GM19043 (cell line): ENCODE results near the gene TOX4.

Experiments used
- ATAC-seq: cut with Tn5 transposase; IDR thresholded peaks from one replicate; pipeline ENCODE4 v1.9.1; 2021; ENCODE audit warnings: low read depth; ENCODE audit not compliant: unreplicated experiment

TOX4 gene

GRCh38 chr14:21498540-21499526 lies 21.8 kb downstream of the TOX4 start:
- ATAC-seq: no peak

GRCh38 chr14:21501568-21501967 lies 24.6 kb downstream of the TOX4 start:
- ATAC-seq: no peak

- ATAC-seq: no peak
Observed at GRCh38 chr14:21503376-21503775, 26.4 kb downstream of the TOX4 start.

- ATAC-seq: peak; percentile 78
Observed at GRCh38 chr14:21505012-21505553, 28.1 kb downstream of the TOX4 start.

- ATAC-seq: no peak
Observed at GRCh38 chr14:21506557-21506956, 29.6 kb downstream of the TOX4 start.

GRCh38 chr14:21509432-21510143 lies 32.6 kb downstream of the TOX4 start:
- ATAC-seq: no peak

GRCh38 chr14:21510735-21511657 lies 34.0 kb downstream of the TOX4 start, which contains the start of gene METTL3:
TSS of gene METTL3 (minus strand) at chr14:21511340. CDS start at chr14:21511223, 117 bp downstream.
- peak; percentile 97 for ATAC-seq

- ATAC-seq: no peak
Observed at GRCh38 chr14:21514341-21514740, 37.3 kb downstream of the TOX4 start.

GRCh38 chr14:21518725-21519124 lies 41.7 kb downstream of the TOX4 start:
- no peak for ATAC-seq

GRCh38 chr14:21520767-21521166 lies 43.8 kb downstream of the TOX4 start:
- ATAC-seq: no peak

GRCh38 chr14:21521501-21521900 lies 44.5 kb downstream of the TOX4 start:
- ATAC-seq: no peak

GRCh38 chr14:21523203-21523602 lies 46.2 kb downstream of the TOX4 start:
- ATAC-seq: no peak

GRCh38 chr14:21524575-21525490 lies 47.8 kb downstream of the TOX4 start:
- no peak for ATAC-seq

GRCh38 chr14:21525571-21525961 lies 48.6 kb downstream of the TOX4 start:
- ATAC-seq: no peak

GRCh38 chr14:21525962-21526671 lies 49.1 kb downstream of the TOX4 start, which contains the start of gene SALL2:
TSS of gene SALL2 (minus strand) at chr14:21526346. CDS start at chr14:21526127, 219 bp downstream.
- no peak for ATAC-seq

- ATAC-seq: no peak
Observed at GRCh38 chr14:21526672-21527317, 49.8 kb downstream of the TOX4 start.

GRCh38 chr14:21527318-21527679 lies 50.3 kb downstream of the TOX4 start:
- no peak for ATAC-seq
